Inferior parietal cortex (tissue), 1 donor: ENCODE data around the gene RASSF8.
A peak's percentile ranks its signal among the peaks of the same experiment; 100 is the strongest.

ENCODE experiments used
- DNase-seq: peaks from one replicate; pipeline ENCODE4 v3.0.0-alpha.2; 2016; ENCODE audit errors: extremely low spot score

The RASSF8 gene

DNA sequence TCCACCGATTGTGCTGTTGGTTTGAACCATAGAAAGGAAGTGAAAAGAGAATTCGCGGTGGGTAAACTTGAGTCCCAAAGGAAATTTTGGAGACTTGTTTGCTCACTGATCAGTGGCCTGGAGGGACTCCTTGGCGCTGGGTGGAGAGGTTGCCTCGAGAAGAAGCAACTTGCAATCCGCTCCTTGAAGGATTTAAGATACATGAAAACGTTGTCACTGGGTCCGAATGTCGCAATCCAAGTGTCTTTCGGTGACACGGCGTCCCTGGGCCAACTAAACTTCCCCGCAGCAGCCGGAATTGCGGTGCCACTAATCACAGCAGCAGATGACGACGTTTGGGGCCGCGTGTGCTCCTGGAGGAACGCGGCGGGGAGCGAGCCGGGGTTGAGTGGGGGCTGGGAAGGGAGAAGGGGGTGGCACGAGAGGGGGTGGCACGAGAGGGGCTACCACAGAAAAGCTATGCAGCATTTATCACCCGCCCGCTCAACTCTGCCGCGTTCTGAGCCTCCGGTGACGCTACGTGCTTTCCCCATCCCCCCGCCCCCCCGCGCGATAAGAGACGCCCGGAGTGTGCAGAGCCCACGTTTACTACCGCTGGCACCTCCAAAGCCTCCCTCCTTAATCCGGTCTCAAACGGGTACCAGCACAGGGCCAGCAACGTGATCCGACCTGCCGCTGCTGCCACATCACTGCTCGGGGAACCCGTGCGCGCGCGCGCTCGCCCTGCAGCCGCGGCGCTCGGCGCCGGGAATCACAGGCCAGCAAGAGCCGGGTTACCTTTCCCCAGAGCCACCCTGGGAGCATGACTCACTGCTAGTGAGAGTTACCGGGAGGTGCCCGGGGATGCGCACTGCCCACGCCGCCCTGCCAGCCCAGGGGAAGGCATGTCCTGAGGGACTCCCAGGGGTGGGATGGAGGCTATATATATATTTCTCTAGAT, 167.2 kb downstream of the RASSF8 start:
- peak; percentile 75 for DNase-seq

DNA sequence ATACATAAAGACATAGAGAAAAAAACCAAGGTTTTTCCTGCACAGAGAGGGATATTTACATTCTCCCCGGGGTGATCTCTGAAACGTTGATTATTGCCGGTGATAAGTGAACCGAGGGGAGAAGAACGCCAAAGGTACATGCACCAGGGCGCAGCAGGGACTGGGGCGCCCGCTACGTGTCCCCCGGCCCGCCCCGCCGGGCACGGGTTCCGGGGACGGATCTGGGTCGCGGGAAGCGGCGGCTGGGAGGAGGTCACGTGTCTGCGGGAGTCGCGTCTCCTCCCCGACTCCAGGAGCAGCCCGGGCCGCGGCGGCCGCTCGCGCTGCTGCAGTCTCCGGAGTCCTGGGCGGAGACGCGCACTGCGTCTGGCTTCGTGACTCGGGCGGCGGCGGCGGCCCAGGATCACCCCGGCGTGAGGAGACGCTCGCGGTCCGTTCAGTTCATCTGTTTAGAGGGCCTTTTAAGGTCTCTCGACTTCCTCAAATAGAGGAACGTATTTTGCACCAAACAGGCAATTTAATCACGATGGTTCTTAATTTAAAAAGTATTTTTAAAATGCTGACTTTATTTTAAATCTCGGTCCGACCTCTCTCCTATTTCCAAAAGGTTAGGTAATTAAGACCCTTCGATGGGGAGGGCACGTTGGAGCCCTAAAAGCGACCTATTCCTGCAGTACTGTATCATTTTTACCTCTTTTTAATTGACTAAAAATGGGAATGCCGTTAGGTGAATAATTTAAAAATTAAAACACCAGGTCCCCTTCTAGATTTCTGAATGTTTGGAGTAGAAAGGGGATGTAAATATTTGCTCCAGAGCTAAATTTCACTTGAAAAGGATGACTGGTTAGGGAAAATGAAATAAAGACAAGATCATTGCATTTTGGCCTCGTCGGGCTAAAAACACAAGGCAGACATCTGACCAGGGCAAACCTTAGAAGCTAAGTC, 168.1 kb downstream of the RASSF8 start:
- peak; percentile 80 for DNase-seq

DNA sequence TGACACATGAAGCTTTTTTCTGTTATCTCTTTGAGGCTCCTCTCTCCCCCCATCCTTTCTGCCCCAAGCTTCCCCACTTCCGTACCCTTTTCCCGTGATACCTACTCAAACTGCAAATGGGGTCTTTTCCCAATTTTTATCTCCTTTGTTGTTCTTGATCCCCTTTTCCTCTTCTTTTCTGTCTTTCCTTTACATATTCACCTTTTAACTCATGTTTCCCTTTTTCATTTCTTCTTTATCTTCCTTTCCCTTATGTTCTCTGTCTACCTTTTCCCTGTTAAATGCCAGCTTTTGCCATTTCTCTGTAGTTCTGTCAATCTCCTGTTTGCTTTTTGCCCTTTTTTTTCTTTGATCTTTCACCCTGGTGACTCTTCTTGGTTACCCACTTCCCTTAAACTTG, 168.9 kb downstream of the RASSF8 start:
- DNase-seq: no peak

DNA sequence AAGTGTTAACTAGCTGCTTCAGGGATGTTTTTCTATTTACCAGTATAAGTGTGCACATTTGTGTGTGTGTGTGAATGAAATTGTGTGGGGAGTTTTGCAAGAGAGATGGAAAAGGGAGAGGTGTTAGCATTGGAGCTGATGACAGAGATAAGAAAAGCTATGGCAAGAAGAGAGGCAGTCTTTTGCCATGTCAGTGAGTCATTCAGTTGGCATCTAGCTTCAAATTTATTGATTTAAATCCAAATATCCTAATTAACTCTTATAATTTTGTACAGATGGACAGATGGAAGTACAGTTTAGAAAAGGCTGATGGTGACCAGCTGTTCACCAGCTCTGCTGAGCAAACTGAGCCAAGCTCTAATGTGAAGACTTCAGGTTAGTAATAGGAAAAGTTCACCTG, 169.7 kb downstream of the RASSF8 start:
- no peak for DNase-seq
